HG03457 (cell line): Measurements from ENCODE around the gene AOPEP.

Experiments
- ATAC-seq: cut with Tn5 transposase; IDR thresholded peaks from one replicate; pipeline ENCODE4 v1.9.1; 2021; ENCODE audit warnings: moderate number of reproducible peaks; ENCODE audit not compliant: unreplicated experiment

Gene AOPEP

DNA sequence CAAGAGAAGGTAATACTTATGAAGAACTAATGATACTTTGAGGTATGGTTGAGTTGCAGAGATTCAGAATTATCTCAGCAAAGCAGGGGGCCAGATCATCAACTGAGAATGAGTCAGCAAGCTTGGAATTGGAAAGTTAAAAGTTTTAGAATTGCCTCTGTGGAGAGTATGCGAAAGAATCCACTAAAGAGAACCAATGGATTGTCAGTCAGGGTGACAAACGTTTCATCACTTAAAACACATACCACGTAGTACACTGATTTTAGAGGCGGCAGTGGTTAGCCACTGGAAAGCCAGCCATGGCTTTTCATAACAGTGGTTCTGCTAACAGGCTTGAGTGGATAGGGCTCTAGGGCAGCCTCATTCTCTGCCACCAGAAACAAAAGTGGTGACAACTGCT is 30.7 kb downstream of the AOPEP start:
- ATAC-seq = no peak

GRCh38 chr9:94758031-94758430 is 31.5 kb downstream of the AOPEP start:
- ATAC-seq = no peak

DNA sequence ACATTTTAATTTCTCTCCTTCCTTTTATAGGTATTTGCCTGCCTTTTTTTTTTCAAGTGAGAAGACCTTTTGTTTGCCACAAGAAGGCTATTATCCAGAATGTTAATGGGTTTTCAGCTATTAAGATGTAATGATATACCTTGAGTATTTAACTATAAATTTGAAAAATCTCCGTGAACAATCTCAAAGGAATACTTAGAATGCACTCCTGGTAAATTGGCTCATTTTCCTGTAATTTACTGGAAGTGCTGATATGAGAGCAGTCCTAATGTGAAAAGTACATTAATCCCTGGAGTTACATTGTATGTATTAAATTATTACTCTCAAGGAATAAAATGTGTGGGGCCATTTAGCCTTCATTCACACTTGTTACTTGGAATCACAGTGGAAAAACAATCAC is 32.4 kb downstream of the AOPEP start:
- ATAC-seq = no peak

DNA sequence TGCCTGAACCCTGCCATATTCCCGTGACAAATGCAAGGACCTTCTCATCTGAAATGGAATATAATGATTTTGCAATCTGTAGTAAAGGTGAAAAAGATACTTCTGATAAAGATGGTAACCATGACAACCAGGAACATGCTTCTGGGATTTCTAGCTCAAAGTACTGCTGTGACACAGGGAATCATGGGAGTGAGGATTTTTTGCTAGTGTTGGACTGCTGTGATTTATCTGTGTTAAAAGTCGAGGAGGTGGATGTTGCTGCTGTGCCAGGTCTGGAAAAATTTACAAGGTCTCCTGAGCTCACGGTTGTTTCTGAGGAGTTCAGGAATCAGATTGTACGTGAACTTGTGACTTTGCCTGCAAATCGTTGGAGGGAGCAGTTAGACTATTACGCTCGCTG is 33.5 kb downstream of the AOPEP start:
- ATAC-seq = no peak

DNA sequence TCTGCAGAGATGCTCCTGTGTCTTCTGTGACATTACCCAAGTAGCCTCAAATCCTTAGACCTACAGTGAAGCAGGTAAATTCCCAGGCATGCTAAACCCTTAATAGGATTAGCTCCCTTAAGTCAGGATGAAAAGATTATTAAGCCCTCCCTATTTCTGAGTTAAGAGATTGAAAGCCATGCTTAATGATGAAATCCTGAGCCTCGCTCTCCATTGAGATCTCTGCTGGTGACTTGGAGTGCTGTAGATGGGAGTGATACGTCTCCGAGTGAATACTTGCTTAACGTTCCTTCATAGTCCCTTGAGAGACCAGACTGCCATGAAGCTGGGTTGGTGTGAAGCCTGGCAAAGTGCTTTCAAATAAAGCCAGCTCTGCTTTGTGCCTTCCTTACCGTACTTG is 34.2 kb downstream of the AOPEP start:
- ATAC-seq = no peak

- no peak for ATAC-seq
Measured at GRCh38 chr9:94761481-94761880, 35.0 kb downstream of the AOPEP start.

GRCh38 chr9:94767331-94768072 is 41.0 kb downstream of the AOPEP start:
- no peak for ATAC-seq

- no peak for ATAC-seq
Measured at GRCh38 chr9:94768766-94769165, 42.3 kb downstream of the AOPEP start.

DNA sequence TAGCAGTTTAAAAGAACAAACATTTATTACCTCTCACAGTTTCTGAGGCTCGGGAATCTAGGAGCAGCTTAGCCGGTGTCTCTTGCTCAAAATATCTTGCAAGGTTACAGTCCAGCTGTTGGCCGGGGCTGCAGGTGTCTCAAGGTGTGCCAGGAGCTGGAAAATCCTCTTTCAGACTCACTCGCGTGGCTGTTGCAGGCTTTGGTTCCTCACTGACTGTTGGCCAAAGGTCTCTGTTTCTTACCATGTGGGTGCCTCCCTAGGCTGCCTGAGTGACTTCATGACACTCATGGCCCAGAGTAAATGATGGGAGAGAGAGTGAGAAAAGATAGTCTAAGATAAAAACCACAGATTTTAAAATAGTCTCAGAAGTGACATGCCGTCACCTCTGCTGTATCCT is 43.8 kb downstream of the AOPEP start:
- ATAC-seq = no peak

DNA sequence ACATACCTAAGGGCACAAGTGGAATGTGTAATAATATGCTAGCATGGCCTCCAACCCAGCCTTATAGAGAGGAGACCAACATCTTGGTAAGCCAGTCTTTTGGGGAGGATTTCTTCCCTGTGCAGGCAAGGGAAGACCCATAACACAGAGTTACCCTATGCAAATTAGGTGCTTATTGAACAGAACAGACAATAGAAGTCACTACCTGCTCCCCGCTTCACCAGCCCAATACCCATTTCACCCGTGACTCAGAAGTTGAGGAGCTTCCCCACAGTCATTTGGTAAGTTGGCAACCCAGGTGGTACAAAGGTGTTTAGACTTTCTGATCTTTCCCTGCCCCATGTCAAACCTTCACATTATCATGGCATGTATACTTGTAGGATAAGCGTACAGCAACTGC is 44.6 kb downstream of the AOPEP start:
- ATAC-seq = no peak

DNA sequence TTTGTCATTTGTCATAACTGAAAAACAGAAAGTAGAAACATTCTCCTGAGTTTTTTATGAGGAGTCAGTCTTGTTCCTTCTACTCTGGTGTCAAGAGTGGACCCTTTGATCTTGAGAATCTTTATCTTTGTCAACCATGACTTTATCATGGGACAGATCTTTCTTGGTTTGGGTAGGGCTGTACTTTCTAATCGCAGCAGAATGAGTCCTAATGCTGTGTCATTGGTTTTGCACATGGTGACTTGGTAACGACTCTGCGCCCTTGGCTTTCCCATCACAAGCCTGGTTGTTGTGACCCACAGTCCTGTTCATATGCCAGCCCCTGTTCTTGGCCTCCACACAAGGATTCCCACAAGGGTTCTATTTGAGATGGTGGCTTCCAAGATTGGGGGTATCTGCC is 45.6 kb downstream of the AOPEP start:
- ATAC-seq = no peak

GRCh38 chr9:94772639-94773303 is 46.3 kb downstream of the AOPEP start:
- no peak for ATAC-seq

- ATAC-seq = no peak
Measured at GRCh38 chr9:94773655-94774054, 47.2 kb downstream of the AOPEP start.

DNA sequence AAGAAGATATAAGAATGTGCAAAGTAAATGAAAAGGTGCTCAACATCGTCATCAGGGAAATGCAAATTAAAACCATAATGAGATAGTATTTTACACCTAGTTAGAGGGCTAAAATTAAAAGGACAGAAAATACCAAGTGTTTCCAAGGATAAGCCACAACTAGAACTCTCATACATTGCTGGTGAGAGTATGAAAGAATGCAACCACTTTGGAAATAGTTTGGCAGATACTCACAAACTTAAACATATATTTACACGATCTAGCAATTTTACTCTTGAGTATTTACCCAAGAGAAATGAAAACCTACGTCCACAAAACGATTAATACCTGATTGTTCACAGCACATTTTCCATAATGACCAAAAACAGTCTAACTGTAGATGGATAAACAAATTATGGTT is 51.5 kb downstream of the AOPEP start:
- ATAC-seq = no peak

DNA sequence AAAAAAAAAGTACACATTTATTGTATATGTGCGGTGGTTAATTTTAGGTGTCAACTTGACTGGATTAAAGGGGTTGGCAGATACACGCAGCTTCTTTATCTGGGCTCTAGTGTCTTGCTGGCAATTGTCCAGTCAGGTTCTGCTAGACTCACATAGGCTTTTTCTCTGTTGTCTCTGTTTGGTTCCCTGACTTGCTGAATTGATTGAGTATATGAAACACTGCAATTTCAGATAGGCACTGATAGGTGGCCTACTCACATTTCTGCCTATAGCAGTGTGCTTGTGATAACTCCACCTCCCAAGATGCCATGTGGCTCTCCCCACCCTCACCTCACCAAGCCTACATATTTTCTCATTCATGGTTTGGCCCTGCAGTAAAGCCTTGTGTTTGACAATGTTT is 52.5 kb downstream of the AOPEP start:
- ATAC-seq = no peak

GRCh38 chr9:94779693-94780290 is 53.3 kb downstream of the AOPEP start:
- no peak for ATAC-seq

DNA sequence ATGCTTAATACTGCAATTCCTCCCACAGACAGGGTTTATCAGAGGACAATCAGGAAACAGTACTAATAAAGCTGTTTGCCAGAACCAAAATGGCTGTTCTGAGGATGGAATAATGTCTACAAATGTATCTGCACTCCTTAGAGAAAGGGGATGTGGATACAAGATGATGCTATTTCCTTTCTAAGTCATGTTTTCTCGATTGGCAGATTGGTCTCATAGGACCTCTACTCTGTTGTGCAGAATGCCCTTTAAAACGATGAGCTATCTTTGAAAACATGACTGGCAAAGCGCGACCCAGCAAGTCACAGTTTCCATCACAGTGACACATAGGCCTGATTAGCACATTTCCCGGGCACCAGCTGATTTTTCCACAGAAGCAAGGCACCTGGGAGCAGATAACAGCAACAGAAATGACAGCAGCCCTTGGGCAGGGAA is 54.0 kb downstream of the AOPEP start:
- ATAC-seq = no peak

DNA sequence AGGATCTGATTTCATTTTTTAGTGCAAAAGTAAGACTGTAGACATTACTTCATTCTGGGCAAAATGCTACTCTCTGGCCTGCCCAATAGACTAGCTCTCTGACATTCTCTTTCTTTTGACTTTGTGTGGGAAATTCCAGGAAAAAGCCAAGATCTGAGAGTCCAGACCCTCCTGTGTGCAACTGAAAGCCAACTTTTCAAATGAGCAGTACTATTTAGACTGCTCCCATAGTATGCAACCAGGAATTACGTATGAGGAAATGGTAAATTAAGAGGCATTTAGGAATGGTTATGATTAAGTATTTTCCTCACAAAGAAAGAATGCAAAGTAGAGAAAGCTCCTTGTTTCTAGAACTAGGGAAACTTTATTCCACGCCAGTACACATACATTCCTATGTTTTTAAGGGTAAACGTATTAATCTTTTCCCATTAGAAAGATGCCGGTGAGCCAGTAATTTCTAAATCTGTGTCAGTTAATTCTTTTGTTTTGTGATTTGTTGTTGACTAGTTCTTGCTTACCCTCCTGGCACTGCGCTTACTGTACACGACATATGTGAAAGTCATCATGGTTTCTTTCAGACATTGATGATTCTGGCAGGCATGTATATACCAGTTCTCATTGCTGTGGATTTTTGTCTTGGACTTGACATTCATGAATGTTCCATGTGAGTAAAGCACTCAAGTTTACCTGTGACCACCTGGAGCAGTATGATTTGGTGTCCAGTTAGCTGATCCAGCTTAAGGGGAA is 56.0 kb downstream of the AOPEP start:
- ATAC-seq = no peak

GRCh38 chr9:94783102-94783682 is 56.7 kb downstream of the AOPEP start:
- ATAC-seq = no peak

DNA sequence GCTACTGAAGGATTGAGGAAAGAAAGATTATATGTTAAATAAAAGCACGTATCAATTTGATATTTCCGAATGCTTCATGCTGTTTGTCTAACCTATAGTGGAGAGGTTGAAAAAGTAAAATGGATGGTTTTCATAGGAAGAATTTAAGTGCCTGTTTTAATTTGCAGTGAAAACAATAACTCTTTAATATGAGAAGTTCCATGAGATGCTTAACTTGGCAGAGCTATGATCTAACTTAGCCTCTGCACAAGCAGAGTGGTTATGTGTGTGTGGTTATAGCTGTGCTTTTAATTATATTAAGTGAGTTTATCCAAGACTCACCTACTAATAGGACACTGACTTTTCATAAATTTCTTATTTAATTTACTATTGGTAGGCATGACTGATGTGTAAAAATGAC is 57.4 kb downstream of the AOPEP start:
- ATAC-seq = no peak
